NCI-H2227 treated with DMSO at 0.1 percent for 48 hours (cell line): ENCODE results near the gene TRAPPC2.

ENCODE experiments used
- DNase-seq: peaks from one replicate; lab custom pipeline; 2025; lab: John Stamatoyannopoulos, UW

The TRAPPC2 gene

GRCh38 chrX:13669246-13669737 lies 65.1 kb downstream of the TRAPPC2 start:
- no peak for DNase-seq

GRCh38 chrX:13667919-13668318 lies 66.5 kb downstream of the TRAPPC2 start:
- DNase-seq, result no peak

- DNase-seq, result no peak
Measured at GRCh38 chrX:13666836-13667235, 67.6 kb downstream of the TRAPPC2 start.

GRCh38 chrX:13664020-13664419 lies 70.4 kb downstream of the TRAPPC2 start:
- DNase-seq, result no peak

GRCh38 chrX:13662355-13662791 lies 72.0 kb downstream of the TRAPPC2 start:
- no peak for DNase-seq
